Erythroblast (primary cell): Measurements from ENCODE around the gene PDE2A.

Source experiments
- GATA1 ChIP-seq: IDR thresholded peaks from 2 replicates; pipeline ENCODE4 v1.6.1; 2011; ENCODE audit warnings: low read depth, mild to moderate bottlenecking, control low read depth, low read length, moderate library complexity
- POLR2A ChIP-seq: IDR thresholded peaks from 2 replicates; pipeline ENCODE4 v1.6.1; 2011; ENCODE audit warnings: mild to moderate bottlenecking, low read length

DNA sequence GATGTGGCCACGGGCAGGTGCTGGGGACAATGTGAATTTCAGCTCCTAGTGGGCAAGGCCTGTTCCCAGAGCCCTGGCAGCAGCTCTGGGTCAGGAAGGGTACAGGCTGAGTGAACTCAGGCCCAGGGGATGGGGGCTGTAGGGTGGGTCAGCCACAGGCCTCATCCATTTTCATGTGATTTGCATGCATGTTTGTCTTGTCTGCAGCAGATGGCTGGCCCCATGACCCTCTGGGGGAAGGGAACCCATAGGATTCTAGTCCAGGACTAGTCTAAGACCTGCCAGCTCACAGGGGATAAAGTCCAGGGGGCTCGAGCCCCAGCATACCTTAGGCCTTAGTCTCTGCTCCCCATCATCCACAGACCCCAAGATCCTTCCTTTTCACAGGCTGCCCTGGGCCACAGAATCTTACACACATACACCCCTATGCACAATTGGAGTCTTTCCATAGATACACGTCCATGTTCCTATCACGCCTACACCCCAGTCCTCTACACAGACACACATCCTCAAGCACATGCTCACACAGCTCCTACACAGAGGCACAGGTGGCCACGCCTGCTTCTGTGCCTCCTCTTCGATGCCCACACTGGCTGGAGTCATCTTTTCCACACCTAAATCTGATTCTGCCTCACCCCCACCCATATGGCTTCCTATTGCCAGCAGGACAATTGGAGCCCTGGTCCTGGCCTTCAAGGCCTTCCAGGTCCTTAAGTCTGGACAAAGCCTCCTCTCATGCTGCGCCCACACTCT lies 25.7 kb downstream of the PDE2A start:
- TF ChIP-seq POLR2A = no peak
- TF ChIP-seq GATA1 = no peak
